DMS 273 (cell line): ENCODE results near the gene PADI2.
A peak's percentile ranks its signal among the peaks of the same experiment; 100 is the strongest.

Experiments
- DNase-seq: peaks from one replicate; lab custom pipeline; 2025; ENCODE audit not compliant: unreplicated experiment; lab: John Stamatoyannopoulos, UW

PADI2 gene

GRCh38 chr1:17140279-17140678 is 21.0 kb upstream of the PADI2 start:
- DNase-seq, result no peak

- no peak for DNase-seq
Measured at GRCh38 chr1:17139637-17140036, 20.4 kb upstream of the PADI2 start.

DNA sequence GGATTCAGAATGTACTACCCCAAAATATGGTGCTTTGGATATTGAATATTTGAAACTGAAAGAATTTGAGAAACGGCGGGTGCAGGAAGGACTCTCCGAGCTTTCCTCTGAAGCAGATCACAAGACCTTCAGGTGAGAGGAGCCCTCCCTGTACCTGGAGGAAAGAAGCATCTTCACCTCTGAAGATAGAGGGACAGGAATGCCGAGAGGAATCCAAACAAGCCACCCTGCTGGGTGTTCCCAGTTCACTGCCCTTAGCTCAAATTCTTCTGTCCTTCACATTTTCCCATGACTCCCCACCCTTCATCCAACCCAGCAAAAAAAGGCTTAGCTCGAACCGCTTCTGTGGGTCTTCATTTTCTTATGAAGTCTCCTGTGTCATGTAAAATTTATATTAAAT is 18.2 kb upstream of the PADI2 start:
- no peak for DNase-seq

DNA sequence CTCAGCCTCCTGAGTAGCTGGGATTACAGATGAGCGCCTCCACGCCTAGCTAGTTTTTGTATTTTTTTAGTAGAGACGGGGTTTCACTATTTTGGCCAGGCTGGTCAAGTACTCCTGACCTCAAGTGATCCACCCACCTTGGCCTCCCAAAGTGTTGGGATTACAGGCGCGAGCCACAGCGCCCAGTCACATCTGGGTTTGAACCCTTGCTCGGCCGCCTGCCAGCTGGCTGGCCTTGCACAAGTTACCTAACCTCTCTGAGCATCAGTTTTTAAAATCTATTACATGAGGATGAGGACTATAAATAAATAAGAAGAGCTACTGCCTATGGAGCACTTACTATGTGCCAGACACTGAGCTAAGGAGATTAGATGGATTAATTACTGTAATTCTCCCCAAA is 17.7 kb upstream of the PADI2 start:
- no peak for DNase-seq

DNA sequence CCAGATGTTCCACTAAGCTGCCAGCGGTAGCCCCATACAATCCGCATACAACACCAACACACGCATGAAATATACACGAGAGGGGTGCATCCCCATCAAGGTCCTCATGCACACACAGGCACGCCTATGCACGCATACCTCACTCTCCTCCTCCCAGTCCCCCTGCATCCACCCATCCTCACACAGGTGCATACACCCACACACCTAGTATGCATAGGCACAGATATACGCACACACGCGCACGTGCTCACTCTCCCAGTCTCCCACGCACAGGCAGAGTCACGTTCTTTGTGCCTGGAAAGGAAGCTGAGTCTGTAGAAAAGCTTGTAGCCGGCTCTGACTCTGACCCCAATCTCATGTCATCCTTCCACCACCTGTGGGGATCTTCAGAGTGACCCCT is 16.9 kb upstream of the PADI2 start:
- no peak for DNase-seq

DNA sequence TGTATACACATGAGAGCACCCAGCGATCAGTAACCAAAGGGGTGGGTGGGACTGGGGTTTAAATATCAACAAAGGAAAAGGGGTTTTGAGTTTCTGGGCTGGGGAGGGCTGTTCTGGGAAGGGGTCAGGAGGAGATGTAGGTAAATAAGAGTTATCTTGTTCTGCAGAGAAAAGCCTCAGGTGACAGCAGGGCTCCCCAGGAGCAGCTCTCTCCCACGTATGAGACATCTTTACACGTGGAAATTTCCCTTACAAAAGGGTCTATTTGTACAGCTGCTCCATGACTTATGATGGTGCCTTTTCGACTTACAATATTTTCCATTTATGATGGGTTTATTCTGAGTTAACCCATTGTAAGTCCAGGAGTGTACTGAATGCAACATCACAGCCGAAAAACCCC is 16.3 kb upstream of the PADI2 start:
- DNase-seq, result no peak

GRCh38 chr1:17134724-17135123 is 15.5 kb upstream of the PADI2 start:
- no peak for DNase-seq

- DNase-seq, result peak; percentile 66
Measured at GRCh38 chr1:17134034-17134433, 14.8 kb upstream of the PADI2 start.

DNA sequence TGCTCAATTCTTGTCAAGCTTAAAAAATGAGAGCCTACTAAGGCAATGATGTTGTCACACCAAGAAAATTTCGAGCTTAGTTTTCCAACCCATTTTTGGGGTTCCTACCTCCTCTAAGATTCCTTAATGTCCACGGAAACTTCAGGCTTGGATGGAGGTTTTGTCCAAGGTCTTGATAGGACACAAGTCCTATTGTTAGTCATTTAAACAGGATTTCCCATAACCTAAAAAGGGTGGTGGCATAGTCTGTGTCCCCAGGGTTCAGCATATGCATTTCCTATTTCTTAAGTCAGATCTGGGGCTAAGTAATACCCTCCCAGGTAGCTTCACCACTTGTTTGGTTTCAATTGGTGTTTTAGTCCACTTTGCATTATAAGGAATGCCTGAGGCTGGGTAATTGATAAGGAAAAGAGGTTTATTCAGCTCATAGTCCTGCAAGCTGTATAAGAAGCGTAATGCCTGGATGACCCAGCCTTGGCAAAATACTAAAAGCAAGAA is 10.9 kb upstream of the PADI2 start:
- no peak for DNase-seq

- no peak for DNase-seq
Measured at GRCh38 chr1:17128361-17128760, 9.1 kb upstream of the PADI2 start.

DNA sequence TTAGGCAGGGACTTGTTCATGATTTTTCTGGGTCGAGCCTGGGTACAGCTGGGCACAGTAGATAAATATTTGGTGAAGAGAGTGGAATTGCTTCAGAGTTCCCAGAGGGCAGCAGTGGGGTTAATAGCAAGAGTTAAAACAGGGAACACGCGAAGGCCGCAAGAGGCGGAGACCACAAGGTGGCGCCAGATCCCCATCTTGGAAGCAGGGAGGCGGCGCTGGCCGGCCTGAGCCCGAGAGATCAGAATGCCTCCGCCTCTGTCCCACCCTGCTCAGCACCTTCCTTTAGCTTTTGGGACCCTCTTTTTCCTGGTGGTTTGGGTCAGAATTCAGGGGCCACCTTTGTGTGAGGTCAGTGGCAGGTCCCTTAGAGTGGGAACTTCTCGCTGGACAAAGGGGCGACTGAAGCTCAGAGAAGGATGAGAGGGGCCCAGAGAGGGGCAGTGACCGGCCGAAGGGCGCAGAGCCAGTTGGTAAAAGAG is 6.5 kb upstream of the PADI2 start:
- peak; percentile 93 for DNase-seq

DNA sequence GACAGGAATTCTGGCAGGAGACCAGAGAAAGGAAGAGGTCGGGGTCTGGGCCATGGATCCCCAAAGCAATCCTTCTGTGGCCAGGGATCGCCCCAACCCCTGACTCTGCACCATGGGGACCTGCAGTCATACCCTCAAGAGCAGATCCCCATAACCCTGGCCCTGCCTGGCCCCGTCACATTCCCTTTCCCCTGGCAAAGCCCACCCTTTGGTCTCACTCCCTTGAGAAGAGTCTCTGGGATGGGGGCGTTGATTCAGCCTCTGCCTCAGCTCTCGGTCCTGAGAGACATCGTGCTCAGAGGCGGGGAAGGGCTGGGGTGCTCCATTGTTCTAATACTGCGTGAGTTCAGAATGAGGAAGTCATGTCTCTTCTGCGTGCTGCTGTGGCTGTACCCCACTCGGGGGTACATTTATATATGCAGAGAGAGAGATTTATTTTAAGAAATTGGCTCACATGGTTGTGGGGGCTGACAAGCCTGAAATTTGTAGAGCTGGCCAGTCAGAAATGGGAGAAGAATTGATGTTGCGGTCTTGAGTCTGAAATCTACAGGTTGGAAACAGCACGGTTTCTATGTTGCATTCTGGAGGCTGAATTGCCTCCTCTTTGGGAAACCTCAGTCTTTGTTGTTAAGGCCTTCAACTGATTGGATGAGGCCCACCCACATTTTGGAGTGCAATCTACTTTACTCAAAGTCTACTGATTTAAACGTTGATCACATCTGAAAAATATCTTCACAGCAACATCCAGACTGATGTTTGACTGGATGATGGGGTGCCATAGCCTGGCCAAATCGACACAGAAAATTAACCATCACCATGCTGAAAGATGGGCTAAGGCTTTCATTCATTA is 4.2 kb upstream of the PADI2 start:
- DNase-seq, result no peak

GRCh38 chr1:17122521-17123164 is 3.4 kb upstream of the PADI2 start:
- DNase-seq, result peak; percentile 69

GRCh38 chr1:17121881-17122280 is 2.6 kb upstream of the PADI2 start:
- DNase-seq, result peak; percentile 30

GRCh38 chr1:17120962-17121837 is 1.9 kb upstream of the PADI2 start:
- peak; percentile 69 for DNase-seq

GRCh38 chr1:17120481-17120877 is 1.2 kb upstream of the PADI2 start:
- no peak for DNase-seq

DNA sequence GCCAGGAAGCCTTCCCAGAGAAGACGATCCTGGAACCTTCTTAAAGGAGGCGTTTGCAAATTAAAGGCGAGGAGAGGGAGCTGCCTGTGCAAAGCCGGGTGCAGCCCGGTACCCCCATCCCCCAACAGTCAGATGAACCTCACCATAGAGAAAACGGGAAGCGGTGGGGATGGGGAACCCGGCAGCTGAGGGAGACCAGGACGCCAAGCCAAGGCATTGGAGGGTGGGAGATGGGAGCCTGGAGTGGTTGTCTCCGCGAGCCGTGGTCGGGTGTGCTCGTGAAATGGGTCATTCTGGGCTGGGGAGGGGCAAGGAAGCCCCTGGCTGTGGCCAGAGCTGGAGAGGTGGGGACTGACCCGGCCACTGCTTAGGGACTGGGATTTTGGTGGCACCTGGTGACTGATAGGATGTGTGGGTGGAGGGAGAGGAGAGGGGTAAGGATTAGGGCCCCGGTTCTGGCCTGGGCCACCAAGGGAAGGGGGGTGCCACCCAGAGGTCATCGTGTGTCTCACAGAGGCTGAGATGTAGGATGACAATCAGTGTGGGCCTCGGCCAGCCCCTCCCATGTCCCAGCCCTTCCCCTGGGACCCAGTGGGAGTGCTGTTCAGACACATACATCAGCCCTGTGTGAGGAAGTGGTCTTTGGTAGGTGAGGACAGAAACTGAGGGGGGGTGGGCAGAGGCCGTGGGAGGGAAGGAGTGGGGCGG is 676 bp upstream of the PADI2 start:
- no peak for DNase-seq

DNA sequence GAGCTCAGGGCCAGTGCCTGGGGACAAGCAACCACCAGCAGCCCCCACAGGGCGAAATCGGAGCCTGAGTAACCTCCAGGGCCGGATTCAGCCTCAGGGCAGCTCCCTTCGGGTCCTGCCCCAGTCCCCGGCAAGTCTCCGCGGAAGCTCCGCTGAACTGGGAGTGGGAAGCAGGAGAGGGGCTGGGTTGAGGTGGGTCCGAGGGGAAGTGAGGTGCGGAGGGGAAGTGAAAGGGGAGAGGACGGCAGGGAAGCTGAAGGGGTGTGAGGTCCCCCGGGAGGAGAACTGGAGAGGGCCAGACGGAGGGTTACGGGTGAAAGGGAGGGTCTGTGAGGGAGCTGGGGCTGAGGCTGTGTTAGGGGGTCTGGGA is 560 bp downstream of the PADI2 start:
- peak; percentile 25 for DNase-seq

- no peak for DNase-seq
Measured at GRCh38 chr1:17118268-17118667, 983 bp downstream of the PADI2 start.

DNA sequence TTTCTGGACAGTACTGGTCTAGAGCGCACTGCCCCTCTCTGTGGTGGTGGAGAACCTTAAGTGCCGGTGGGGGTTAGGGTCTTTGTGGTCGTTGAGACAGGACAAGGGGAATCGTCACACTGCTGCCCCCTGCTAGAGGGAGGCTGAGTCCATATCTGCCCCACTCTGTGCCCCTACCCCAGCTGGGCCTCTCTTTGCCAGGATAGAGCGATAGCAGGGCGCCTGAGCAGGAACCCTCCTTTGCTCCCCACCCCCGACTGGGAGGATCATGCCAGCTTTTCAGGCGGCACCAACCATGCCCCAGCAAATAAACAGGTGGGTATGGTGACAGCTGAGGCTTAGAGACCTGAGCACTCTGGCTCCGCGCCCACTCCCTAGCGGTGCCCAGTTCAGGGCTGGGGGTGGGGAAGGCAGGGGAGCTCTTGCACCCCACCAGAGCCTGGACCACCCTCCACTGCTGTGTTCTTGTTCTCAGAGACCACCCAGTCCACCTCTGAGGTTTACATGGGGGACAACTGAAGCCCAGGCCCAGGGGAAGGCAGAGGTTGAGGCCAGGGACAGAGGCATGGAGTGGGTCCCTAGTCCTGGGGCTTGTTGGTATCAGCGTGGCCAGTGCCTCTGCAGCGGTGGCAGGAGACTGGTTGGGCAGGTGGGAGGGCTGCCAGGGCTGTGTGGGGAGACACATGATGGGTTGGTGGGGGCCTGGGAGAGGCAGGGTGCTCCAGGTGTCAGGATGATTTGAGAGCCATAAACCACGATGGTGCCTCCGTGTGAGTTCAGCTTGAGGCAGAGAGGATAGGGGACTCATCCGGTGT is 1.6 kb downstream of the PADI2 start:
- DNase-seq, result peak; percentile 57
